HG02678 (cell line): ENCODE data around the gene SERPIND1.

Experiments used
- ATAC-seq: cut with Tn5 transposase; IDR thresholded peaks from one replicate; pipeline ENCODE4 v1.9.1; 2021; ENCODE audit warnings: mild to moderate bottlenecking, moderate library complexity; ENCODE audit not compliant: unreplicated experiment

The SERPIND1 gene

DNA sequence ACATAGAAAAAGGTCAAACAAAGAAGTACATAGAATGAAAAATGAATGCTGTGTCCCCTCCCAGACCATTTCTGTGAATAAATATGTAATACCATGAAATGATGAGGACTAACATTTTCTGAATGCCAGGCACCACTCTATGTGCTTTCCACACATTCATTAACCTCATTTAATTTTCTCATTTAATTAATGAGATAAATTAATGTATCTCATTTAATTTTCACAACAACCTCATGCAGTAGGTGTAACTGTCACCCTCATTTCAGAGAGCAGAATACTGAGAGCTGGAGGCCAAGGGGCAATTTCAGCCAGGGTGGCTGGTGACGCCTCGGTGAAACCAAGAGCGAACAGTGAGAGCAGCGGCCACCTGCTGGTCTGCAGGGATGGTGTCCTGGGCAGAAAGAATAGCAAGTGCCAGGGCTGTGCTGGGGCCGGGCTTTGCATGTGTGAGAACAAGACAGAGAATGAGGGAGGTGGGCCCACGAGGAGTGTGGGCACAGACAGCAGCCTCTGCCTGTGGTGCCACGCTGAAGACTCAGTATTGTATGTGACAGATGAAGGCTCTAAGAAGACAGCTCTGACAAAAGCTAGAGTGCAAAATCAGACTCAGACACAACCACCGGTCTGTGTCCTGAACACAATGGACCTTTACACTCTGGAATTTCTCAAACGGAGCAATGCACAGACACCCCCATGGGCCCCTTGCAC, 1.8 kb upstream of the SERPIND1 start:
- ATAC-seq, result no peak

DNA sequence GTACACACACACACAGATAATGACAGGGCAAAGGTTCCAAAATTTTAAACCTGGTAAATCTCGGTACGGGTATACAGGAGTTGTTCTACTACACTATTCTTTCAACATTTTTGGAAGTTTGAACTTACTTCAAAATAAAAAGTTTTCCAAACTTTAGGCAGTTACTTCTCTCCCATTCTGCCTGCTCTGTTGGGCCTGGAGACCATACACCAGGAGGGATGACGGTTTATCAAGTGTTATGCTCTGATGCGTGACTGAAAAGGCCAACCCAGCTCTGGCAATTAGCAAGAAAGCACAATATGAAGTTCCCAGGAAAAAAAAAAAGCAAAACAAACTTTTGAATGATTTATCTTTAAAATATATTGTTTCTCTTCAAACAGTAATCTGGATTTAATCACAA, 969 bp downstream of the SERPIND1 start:
- no peak for ATAC-seq

DNA sequence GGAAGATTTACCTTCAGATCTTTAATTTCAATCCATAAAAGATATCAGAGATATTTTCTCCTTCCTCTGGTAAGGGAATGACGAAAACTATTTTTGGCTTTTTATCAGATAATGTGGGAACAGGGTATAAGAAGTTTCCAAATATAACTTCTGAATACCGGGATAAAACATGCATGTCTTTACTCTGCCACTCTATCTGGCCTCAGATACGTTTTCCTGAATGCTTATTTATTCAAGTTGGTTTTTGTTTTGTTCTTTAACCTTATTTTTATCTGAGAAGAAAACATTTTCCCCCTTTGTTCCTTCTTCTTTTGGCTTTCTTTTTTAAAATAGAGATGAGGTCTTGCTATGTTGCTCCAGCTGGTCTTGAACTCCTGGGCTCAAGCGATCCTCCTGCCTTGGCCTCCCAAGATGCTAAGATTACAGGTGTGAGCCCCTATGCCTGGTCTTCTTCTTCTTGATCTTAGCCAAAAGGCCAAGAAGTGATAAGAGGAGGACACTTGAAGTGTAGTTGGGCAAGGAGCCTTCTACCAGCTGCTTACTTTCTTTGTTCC, 1.5 kb downstream of the SERPIND1 start:
- ATAC-seq, result no peak

DNA sequence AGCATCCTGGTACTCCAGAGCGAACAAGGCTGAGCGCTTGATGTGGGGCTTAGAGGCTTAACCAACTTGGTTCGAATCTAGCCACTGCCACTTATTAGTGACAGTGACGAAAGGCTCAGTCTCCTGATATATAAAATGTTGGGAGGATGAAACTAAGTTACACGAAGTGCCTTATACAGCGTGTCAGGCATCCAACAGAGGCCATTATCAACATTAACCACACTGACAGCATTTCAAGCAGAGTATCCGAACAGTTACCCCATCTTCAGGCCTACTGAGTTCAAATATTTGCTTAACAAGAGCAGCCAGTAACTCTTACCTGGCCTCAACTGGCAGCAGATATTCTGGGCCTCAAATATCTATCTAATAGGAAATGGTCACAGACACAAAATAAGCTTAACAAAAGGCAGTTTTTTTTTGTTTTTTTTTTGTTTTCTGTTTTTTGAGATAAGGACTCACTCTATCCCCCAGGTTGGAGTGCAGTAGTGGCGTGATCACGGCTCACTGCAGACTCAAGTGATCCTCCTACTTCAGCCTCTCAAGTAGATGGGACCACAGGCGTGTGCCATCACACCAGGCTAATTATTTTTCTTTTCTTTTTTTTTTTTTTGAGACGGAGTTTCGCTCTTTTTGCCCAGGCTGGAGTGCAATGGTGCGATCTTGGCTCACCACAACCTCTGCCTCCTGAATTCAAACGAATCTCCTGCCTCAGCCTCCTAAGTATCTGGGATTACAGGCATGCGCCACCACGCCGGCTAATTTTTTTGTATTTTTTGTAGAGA, 2.9 kb downstream of the SERPIND1 start:
- ATAC-seq, result no peak

DNA sequence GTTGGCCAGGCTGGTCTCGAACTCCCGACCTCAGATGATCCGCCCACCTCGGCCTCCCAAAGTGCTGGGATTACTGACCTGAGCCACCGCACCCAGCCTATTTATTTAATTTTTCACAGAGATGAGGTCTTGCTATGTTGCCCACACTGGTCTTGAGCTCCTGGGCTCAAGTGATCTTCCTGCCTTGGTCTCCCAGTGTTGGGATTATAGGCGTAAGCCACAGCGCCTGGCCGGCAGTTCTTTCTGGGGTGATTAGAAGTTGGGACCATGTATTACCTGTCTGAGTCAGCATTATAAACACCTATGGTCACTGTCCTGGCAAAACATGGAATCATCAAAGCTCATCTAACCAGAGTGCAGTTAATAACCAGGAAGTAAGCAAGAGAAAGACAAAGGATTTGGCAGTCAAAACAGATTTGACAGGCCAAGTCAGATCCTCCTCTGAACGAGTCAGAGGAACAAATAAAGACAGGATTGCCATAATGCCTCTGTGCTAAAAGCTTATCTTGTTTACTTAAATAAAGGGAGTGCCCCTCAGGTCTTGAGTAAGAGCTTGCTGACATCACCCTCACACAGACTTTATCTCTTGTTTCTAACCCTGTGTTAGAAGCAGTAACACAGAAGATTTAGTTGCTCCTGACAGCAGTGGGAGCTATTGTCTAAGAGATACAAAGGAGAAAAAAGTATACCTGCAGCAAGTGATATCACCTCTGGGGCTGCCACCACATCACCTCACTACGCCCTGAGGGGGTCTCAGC, 3.7 kb downstream of the SERPIND1 start:
- ATAC-seq, result no peak

DNA sequence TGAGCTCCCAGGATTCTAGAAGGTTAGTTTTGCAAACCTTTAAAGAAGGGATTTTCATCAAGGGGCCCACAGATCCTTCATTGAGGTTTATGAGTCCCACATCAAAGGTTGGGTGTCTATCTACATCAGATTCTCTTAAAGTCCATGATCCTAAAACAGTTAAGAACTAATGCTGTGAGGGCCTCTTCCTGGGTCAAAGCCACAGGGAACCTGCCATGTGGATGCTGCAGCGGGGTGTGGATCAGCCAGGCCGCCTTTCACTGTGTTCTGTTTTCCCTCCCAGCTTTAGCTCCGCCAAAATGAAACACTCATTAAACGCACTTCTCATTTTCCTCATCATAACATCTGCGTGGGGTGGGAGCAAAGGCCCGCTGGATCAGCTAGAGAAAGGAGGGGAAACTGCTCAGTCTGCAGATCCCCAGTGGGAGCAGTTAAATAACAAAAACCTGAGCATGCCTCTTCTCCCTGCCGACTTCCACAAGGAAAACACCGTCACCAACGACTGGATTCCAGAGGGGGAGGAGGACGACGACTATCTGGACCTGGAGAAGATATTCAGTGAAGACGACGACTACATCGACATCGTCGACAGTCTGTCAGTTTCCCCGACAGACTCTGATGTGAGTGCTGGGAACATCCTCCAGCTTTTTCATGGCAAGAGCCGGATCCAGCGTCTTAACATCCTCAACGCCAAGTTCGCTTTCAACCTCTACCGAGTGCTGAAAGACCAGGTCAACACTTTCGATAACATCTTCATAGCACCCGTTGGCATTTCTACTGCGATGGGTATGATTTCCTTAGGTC, 5.3 kb downstream of the SERPIND1 start:
- no peak for ATAC-seq

DNA sequence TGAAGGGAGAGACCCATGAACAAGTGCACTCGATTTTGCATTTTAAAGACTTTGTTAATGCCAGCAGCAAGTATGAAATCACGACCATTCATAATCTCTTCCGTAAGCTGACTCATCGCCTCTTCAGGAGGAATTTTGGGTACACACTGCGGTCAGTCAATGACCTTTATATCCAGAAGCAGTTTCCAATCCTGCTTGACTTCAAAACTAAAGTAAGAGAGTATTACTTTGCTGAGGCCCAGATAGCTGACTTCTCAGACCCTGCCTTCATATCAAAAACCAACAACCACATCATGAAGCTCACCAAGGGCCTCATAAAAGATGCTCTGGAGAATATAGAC, 5.9 kb downstream of the SERPIND1 start:
- ATAC-seq, result no peak

DNA sequence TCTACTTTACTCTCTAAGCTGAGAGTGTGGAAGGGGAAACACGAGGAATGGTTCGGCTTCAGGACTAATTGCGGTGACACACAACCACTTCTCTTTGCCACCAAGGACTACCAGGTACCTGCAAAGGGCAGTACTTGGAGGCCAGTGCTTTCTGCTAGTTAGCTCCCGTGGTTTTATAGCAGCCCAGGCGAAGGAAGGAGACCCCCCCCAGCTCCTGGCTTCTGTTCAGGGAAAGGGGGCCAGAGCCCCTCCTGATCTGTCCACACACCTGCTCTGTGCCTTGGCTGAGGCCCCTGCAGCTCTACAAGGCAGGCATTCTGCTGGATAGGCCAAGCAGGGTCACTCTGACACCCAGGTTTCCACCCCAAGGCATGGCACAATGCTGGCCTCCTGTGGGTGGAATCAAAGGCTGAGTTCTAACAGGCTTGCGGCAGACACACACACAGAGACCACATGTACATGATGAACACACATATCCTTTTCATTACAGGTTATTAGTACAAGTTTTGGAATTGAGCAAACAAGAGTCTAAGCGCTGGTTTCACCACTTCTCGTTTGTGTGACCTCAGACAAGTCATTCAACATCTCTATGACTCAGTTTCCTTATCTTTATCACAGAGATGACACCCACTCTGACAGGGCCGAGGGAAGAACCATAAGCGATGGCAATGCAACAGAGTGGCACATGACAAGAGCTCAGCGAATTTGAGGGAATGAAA, 7.5 kb downstream of the SERPIND1 start:
- no peak for ATAC-seq

DNA sequence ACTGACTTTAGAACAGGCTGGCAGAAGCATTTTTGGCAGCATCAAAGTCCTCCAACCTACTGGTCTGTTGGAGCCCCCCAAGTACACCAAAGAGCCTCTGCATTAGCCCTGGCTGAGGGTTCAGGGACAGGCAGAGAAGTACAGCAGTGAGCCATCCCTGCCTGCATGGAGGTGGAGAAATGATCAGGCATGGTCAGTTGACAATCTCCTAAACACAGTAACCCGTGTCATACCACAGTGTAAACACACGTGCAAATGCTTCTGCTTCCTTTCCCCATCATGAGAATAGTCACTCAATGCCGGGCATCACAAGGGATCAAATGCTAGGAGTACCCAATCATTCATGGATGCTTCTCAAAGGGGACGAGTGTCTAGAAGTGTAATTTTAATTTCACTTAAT, 8.2 kb downstream of the SERPIND1 start:
- no peak for ATAC-seq

DNA sequence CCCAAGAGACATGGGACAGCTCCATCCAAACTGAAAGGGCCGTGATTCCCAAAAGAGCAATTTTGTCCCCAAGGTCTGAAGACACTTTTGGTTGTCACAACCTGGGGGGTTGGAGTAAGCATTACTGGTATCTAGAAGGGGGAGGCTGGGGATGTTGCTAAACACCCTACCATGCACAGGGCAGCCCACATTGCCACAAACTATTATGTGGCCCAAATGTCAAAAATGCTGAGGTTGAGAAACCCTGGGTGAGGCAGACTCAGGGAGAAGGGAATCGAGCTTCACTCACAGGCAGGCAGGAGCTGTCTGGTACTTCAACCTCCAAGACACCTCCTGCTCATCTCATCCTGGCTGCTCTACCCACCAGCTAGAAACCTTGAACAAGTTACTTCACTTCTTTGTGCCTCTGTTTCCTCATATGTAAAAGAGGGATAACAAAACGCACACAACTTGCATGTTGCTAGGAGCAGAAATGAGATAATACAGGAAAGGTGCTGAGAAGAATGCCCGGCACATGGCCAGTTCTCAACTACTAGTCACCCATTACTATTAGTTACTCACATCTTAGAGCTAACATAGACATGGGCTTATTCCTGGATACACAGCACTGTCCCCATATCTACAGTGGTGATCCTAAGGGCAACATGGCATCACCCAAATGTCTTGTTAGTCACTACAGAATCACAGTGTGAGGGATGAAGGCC, 8.8 kb downstream of the SERPIND1 start:
- no peak for ATAC-seq

DNA sequence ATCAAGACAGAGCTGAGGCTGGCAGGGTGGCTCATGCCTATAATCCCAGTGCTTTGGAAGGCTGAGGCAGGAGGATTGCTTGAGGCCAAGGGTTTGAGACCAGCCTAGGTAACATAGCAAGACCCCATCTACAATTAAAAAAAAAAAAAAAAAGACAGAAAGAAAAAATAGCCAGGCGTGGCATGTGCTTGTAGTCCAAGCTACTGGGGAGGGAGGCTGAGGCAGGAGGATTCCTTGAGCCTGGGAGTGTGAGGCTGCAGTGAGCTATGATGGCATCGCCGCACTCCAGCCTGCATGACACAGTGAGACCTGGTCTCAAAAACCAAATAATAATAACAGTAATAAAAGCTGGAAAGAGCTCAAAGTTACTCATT, 9.4 kb downstream of the SERPIND1 start:
- no peak for ATAC-seq

DNA sequence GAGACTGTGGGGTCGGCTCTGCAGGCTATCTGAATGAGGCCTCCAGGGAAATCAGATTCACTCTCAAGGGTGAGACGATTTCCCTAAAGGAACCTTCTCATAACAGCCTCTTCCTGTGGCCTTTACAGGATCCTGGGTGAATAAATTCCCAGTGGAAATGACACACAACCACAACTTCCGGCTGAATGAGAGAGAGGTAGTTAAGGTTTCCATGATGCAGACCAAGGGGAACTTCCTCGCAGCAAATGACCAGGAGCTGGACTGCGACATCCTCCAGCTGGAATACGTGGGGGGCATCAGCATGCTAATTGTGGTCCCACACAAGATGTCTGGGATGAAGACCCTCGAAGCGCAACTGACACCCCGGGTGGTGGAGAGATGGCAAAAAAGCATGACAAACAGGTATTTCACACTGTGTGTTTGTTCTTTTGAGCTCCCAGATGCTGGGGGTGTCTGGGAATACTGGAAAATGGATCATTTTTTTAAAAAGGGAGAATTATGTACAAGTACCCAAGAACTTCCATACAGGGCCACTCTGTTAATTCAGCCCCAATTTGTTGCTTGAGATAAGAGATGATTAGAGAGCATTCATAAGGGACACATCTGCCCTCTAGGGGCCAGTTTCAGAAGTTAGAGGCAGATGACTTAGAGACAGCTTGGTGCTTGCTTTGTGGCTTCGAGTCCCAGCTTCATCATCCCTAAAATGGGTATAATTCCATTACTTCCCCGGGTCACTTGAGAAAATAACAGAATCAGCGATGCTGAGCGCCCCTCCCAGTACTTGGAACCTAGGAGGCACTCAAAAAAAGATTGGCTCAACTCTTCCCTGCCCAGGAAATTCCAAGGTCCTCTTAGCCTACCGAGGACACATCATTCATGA, 10.2 kb downstream of the SERPIND1 start:
- no peak for ATAC-seq

DNA sequence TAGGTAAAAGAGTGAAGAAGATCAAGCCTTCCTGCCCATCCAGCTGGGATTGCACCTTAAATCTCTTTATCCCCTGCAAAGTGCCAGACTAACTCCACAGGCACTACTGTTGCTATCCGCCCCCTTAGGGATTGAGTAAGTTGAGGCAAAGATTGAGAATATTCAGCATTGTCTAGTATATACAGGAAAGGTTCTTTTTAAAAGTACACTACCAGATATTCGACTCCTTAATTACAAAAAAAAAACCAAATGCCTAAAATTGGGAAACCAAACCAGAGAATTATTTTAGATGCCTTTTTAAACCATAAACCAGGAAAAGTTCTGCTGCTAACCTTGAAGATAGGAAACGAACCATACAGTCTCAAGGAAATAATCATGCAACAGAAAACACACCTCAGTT, 11.5 kb downstream of the SERPIND1 start:
- no peak for ATAC-seq

DNA sequence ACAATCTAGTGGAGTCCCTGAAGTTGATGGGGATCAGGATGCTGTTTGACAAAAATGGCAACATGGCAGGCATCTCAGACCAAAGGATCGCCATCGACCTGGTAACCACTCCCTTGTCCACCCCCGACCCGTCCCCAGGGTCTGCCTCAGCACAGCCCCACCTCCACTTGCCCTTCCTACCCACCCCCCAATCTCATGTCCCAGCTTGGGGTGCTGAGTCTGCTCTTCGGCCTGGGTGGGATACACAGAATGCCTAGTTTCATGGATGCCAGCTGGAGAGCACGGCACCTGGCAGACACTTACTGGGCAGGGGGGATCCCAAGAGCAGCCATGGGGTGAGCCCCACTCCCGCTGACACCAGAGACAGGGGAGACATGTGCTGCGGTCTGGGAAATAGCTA, 12.1 kb downstream of the SERPIND1 start:
- no peak for ATAC-seq

DNA sequence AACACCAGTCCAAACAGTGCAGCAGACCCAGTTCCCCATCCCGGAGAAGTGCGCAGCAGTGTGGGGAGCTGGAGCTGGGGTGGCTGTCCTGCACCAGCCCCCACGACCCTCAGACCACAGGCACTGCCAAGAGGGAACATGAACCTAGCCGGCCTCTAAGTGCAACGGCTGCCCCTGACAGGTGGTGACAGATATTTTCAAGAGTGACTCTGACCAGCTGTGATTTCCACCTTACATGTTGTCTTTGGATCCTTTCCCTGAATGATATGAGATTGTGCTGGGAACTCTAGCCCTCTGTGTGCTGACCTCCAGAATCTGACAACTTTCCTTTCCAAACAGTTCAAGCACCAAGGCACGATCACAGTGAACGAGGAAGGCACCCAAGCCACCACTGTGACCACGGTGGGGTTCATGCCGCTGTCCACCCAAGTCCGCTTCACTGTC, 12.6 kb downstream of the SERPIND1 start:
- ATAC-seq, result no peak

DNA sequence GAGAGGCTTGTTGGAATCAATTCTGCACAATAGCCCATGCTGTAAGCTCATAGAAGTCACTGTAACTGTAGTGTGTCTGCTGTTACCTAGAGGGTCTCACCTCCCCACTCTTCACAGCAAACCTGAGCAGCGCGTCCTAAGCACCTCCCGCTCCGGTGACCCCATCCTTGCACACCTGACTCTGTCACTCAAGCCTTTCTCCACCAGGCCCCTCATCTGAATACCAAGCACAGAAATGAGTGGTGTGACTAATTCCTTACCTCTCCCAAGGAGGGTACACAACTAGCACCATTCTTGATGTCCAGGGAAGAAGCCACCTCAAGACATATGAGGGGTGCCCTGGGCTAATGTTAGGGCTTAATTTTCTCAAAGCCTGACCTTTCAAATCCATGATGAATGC, 13.3 kb downstream of the SERPIND1 start:
- ATAC-seq, result no peak

DNA sequence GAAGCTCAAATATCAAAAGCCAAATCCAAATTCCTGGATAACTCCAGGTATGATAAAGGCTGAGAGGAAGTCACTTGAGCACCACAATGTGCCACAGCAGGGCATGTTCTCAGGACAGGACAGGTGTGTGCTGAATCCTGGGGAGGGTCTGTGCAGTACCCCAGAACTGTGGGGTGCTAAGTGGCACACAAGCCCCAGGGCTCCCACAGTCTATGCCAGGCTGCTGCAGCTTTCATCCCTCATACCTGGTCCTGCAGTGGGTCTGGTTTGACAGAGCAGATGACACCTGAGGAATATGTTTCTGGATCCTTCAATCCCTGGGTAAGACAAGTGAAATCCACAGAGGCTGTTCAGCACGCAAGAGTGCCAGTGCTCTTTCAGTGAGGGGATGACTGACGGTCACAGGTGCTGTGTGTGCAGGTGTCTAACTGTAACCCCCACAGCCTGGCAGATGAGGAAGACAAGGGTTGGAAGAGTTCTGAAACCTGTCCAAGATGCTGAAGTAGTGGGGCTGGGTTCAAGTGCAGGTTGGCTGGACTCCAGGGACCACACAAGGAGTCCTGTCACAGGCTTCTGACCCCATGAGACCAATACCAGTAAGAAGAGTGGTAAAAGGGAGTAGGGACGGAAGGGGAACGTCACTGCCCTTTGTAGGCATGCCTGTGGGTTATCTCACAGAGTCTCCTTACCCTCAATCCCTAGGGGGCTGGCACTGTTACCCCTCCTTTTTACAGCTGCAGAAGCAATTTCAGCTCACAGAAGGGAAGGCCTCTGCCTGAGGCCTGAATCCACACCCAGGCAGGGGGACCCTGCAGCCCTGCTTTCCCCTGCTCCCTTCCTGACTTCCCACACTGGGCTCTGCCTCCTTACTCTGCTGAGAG, 14.1 kb downstream of the SERPIND1 start:
- ATAC-seq, result no peak
